ENCODE measurements around the gene CARMIL1.
"Not testable (repeated sequence)": the region's sequence is repeated elsewhere in the genome, so short reads cannot be mapped to it uniquely, and the experiment has no call there.

CARMIL1 gene

DNA sequence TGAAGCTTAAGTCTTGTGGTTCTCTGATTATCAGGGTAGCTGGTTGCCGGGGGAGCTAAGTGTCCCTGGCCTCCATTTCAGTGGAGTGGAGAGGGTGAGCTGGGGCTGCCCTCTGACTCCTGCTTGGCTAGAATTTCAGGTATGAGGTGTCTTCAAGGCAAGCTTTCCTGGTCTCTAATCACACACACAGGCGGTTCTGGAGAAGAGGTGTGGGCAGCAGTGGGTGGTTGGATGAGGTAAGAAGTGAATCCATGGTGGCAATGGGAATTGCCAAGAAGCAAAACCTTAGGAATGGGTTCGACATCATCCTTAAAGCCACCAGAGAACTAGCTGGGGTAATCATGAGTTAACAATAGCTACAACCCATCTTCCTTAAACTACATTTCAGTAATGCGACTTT lies 157.6 kb downstream of the CARMIL1 start:
- TF ChIP-seq, protein P1, sequence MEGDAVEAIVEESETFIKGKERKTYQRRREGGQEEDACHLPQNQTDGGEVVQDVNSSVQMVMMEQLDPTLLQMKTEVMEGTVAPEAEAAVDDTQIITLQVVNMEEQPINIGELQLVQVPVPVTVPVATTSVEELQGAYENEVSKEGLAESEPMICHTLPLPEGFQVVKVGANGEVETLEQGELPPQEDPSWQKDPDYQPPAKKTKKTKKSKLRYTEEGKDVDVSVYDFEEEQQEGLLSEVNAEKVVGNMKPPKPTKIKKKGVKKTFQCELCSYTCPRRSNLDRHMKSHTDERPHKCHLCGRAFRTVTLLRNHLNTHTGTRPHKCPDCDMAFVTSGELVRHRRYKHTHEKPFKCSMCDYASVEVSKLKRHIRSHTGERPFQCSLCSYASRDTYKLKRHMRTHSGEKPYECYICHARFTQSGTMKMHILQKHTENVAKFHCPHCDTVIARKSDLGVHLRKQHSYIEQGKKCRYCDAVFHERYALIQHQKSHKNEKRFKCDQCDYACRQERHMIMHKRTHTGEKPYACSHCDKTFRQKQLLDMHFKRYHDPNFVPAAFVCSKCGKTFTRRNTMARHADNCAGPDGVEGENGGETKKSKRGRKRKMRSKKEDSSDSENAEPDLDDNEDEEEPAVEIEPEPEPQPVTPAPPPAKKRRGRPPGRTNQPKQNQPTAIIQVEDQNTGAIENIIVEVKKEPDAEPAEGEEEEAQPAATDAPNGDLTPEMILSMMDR (conservative IDR thresholded peaks at IDR 0.05; ENCODE audit: low read depth, low read length), result no peak
- H3K4me3 ChIP-seq (ENCODE audit: low read depth, low read length), result no peak overlapping the region
- no peak for DNase-seq (ENCODE audit: low read depth)

DNA sequence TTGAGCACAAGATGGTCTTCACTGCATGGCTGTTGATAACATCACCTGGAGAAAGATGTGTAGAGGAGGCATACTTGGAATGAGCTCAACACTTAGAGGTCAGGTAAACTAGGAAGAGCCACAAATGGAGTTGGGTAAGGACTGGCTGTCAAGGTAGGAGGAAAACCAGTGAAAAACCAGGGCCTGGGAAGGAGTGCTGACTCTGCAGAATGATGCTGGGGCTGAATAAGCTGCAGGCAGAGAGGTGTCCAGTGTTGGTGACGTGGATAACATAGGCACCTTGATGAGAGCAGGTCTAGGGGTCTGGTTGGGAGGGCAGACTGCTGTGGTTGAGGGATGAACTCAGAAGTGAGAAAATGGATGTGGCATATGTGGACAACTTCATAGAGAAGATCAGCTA lies 160.2 kb downstream of the CARMIL1 start:
- TF ChIP-seq, protein P1 (conservative IDR thresholded peaks at IDR 0.05; ENCODE audit: low read depth, low read length), result no peak
- no peak for DNase-seq (ENCODE audit: low read depth)
- no peak overlapping the region for H3K4me3 ChIP-seq (ENCODE audit: low read depth, low read length)

DNA sequence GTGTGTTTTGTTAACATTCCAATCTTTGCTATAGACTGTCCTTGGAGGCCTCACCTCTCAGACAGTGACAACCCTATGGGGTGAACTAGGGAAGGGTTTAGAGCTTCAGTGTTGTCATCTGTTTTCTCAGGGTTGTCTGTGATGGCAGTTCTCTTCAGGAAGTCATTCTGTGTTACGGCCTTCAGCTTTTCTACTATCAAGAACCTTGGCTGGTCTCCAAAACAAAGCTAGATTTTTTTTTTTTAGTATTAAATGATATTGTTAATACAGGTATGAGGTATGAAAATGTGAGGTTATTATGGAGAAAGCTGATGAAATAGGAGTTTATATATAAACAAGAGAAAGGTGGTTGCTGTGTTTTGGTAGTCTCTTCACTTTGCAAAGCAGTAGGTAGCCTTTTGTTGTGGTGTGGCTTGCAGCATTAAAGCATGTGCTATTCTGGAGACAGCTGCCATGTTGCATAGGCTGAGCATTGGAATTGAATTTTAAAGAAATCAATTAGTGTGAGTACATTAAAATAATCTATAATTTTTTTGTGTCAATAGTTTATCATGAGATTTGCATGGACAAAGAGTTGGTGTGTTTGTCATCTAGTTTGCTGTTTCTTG lies 162.6 kb downstream of the CARMIL1 start:
- H3K4me3 ChIP-seq (ENCODE audit: low read depth, low read length), result no peak overlapping the region
- TF ChIP-seq, protein P1 (conservative IDR thresholded peaks at IDR 0.05; ENCODE audit: low read depth, low read length), result no peak
- DNase-seq (ENCODE audit: low read depth), result no peak

DNA sequence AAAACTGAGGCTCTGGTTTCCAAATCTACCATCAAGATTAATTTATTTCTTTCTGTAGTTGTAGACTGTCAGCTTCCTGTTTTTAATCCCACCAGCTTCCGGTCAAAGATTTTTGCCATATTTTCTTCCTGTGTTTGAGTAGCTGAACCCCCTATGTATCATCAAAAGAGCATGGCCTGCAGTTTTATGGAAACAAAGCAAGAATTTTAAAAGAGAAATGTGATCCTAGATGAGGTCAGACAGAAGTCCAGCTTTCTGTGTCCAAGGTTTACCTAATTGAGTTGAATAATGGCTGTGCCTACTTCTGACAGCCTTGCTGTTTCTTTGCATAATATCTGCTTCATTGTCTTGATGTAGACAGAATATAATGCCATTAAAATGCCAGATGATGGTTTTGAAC lies 163.7 kb downstream of the CARMIL1 start:
- TF ChIP-seq, protein P1 (conservative IDR thresholded peaks at IDR 0.05; ENCODE audit: low read depth, low read length), result no peak
- peak; percentile 11 for DNase-seq (ENCODE audit: low read depth)
- no peak overlapping the region for H3K4me3 ChIP-seq (ENCODE audit: low read depth, low read length)

DNA sequence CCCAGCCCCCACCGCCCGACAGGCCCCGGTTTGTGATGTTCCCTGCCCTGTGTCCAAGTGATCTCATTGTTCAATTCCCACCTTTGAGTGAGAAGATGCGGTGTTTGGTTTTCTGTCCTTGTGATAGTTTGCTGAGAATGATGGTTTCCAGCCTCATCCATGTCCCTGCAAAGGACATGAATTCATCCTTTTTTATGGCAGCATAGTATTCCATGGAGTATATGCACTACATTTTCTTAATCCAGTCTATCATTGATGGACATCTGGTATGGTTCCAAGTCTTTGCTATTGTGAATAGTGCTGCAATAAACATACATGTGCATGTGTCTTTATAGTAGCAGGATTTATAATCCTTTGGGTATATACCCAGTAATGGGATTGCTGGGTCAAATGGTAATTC lies 165.3 kb downstream of the CARMIL1 start:
- H3K4me3 ChIP-seq (ENCODE audit: low read depth, low read length); DNase-seq (ENCODE audit: low read depth): not testable (repeated sequence)

DNA sequence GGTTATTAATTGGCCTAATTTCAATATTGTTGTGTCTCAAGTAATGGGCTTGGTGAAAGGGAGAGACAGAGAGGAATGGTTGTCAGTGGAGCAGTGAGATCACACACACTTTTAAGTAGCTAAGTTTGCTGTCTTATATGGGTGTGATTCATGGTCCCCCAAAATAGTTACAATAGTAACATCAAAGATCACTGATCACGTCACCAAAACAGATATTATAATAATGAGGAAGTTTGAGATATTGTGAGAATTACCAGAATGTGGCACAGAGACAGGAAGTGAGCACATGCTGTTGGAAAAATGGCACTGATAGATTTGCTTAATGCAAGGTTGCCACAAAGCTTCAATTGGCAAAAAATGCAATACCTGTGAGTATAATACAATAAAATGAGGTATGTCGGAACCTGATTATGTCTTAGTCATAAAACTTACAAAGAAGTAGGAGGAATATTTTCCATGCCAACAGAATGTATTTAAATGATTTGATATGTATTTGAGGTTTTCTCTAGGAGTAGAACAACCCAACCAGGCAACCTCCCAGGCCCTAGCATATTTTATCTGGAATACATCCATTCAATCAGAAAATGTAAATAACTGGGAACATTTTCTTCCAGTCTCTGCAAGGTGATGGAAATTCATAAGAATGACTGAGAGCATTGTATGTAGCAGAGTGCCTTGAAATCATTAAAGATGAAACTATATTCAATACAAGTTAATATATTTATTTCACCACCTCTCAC lies 167.8 kb downstream of the CARMIL1 start:
- DNase-seq (ENCODE audit: low read depth), result no peak
- H3K4me3 ChIP-seq (ENCODE audit: low read depth, low read length), result no peak overlapping the region
- TF ChIP-seq, protein P1 (conservative IDR thresholded peaks at IDR 0.05; ENCODE audit: low read depth, low read length), result no peak

DNA sequence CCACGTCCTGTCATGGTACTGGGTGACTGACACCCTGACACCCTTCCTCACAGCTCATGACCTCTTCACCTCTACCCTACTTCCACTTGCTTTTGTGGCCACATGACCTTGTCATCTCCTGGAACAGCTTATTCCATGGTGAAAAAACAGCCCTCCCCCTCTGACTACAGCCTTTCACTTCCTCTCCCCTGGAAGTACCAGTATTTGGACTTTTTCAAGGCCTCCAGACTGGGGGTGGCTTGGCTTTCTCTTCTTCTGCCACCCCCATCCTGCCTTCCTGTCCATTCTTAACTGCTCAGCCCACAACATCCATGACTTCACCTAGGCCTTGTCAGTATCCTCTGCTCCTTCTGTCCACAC lies 168.4 kb downstream of the CARMIL1 start:
- TF ChIP-seq, protein P1 (conservative IDR thresholded peaks at IDR 0.05; ENCODE audit: low read depth, low read length), result no peak
- DNase-seq (ENCODE audit: low read depth), result no peak
- H3K4me3 ChIP-seq (ENCODE audit: low read depth, low read length), result no peak overlapping the region

Measured in choroid plexus epithelial cell (primary cell).